ENCODE measurements around the gene RBPJ.
"Not testable (repeated sequence)": the region's sequence is repeated elsewhere in the genome, so short reads cannot be mapped to it uniquely, and the experiment has no call there.

RBPJ gene

DNA sequence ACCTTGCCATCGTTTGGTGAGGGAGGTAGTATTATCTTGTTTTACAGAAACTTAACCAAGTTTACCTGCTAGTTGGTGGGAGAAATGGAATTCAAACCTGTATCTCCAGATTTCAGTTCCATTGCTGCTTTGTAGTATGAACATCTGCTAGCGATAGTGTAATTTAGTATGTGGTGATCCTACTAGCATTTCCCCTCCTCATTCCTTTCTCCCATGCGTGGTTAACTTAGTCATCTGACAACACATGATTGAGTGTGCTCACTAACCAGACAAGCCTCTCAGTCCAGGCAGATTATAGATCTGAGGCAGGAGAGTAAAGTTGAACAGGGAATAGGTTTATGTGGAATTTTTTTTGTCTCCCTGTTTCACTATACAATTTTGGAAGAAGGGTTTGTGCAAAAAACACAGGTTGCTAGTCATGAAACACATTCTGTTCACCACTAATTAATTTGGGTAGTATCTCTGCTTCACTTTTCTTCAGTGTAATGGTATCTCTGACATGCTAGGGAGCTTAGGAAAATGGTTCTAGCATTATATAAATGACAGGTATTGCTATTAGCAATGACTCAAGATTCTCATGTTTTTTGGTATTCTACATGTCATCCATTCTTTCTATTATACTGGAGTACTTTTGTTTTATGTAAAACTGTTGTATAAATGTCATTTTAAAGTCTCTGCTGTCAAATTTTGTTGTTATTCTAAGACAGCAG is 21.7 kb downstream of the RBPJ start:
- peak; percentile 32 to 61 (median 46) for DNase-seq

DNA sequence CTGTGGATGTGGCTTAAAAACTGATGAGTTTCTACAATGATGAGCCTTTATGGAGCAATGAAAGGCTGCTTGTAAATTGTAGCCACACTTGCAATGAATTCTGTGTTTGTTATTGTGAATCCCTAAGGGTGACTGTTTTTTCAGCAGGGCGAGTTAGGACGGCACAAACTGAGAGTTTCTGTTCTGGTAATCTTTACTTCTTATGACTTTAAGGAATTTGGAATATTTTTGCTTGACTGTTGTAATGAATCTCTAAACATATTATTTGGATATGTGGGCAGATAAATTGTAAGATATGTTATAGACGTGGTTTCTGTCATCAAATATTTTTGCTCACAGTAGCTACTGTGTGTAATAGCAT is 22.2 kb downstream of the RBPJ start:
- DNase-seq, result no peak

DNA sequence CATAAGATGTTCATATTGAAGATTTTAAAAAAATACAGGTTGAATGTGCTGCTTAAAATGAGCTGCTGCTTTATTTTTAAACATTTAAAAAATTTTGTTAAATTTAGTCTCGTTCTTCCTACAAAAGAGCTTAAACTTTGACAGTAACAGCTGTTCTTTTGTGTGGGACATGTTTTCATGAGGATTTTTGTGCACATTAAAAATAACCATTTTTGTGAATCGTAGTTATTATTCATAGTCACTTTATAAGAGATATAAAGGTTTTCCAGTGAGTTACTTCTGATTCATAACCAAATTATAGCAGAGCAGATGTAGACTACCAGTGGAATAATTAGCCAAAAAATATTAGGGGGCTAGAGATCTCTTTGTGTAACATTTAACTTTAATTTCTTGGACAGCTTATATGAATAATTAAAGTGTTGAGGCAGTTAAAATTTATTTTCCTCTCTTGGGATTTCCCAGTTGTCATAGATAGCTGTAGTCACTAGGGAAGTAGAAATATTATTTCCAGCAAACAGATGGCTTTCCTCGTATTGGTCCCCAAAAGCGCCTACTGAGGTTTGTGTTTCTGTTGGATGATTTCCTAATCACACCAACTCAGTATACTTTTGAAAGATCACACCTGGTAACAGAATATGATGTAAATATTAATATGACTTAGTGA is 24.2 kb downstream of the RBPJ start:
- peak in 3 of 4 experiments; percentile 23 to 37 (median 30) for DNase-seq

DNA sequence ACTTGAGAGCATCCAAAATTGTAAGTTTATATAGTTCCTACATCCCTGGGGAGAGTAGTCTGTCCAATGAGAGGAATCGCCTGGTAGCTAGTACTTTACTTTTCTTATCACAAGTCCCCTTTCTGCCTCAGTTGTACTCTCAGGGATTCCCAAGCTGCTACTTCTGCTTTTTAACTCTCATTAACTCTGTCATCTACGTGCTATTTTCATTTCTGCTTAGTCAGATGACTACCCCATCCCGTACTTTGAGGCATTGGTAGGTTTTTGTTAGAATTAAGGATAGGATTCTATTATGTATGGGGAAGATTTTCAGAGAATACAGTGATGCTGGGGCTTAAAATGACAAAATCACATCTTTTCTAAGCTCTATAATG is 24.7 kb downstream of the RBPJ start:
- DNase-seq, result peak in 1 of 4 experiments; percentile 22

DNA sequence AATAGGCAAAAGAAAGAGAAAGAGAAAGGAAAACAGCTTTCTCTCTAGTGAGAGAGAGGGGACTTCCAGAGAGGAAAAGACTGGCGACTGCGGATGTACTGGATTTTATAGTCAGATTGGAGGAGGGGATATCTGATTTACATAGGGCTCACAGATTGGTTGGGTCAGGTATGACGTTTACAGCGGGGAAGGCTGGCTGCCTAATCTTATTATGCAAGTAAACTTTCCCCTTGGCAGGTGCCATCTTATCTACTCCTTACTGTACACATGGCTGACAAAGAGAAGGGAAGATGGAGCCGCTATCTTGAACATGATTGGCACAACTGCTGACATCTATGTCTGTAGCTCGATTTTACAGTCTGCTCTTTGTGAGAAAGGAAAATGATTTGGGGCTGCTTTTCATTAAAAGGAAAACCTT is 25.4 kb downstream of the RBPJ start:
- DNase-seq, result no peak

DNA sequence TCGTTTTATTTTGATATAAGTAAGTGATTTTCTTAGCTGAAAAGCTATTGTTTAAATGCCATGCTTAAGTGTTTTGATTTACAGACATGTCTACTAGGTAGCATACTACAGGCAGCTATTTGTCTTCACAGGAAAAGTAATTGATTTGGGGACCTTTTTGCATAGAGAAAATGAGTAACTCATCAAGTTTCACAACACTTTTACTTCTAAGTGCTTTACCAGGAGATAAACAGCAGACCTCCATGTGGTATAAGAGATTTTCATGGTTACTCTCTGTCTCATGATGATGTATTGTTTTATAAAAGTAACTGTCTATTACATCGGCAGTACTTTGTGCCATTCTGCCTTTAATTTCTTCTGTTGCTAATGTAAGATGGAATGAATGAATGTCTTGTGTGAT is 28.7 kb downstream of the RBPJ start:
- DNase-seq, result no peak

DNA sequence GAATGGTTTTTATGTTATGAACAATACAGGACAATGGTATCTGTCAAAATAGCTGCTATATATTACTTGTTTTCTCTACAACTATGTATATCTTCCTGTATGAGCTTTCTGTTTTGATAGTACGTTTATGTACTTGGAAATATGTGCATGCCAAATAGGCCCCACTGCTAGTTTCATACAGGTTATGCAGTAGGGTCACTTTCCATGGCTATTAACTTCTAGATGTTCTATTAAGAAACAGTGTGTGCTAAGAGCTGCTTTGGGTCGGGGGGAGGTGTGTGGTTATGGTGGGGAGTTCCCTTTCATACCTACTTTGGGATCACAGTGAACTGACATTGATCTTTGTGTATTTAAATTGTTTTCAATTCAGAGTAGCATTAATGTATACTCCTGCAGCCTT is 30.9 kb downstream of the RBPJ start:
- DNase-seq, result no peak

DNA sequence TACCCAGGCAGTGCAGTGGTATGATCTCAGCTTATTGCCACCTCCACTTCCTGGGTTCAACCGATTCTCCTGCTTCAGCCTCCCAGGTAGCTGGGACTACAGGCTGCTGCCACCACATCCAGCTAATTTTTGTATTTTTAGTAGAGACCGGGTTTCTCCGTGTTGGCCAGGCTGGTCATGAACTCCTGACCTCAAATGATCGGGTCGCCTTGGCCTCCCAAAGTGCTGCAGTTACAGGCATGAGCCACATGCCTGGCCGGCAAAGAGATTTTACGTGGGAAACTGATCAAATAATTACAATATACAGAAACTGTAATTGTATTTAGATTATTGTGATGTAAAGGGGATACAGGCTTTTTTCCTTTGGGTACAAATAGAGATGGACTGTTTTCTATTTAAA is 33.7 kb downstream of the RBPJ start:
- no peak for DNase-seq

DNA sequence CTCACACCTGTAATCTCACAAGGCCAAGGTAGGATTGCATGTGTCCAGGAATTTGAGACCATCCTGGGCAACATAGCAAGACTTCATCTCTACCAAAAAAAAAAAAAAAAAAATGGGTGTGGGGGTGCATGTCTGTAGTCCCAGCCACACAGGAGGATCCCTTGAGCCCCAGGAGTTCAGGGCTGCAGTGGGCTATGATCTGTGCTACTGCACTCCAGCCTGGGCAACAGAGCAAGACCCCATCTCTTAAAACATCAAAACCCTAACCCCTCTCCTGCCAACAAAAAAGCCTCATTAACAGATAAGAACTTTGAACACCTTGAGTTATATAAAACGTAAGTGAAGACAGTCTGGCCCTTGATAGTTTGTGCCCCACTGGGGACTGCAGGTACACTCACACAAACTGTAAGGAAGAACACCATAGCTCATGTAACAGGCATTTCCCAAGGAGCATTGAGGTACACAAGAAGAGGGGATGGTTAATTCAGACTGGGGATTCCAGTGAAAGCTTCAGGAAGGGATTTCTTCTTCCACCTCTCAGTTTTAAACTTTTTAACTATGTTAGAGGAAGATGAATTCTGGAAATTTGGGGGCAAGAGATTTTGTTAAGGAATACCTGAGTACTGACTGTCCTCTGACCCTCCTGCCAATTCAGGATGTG is 34.7 kb downstream of the RBPJ start:
- DNase-seq, result no peak

DNA sequence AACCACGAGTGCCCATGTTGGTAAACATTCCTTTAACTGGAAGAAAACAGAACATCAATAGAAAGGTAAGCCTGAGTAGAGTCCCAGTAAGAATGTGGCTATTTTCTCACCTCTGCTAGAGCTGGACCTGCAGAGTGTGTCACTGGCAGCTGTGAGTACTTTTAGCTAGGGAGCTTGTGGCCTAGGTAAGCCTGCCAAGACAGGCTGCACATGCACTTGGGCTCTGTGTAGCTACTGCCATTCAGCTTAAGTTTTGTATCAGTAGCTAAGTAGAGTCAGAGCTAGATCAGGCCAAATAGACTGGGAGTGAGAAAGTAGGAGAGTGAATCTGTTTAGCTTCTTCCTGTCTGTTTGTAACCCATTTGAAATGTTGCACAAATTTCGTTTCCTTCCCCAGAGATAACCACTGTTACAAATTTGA is 35.3 kb downstream of the RBPJ start:
- DNase-seq, result peak in 3 of 4 experiments; percentile 5 to 57 (median 29)

DNA sequence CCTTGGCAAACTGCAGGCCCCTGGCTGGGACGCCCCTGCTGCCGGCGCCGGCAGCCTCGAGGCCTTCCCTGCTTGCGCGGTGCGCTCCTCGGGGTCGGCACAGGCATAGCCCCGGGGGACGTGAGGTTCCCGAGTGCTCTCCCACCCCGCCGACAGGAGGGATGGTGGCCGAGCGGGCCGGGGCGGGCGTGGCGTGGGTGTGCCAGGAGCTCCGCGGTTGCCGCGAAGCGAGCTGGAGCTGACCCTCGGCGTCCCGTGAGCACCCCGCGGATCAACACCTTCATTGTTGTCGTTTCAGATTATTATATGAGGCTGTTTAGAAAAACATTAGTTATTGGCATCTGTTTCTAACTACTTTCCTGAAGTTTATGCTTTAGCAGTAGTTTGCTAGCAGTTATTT is 38.7 kb downstream of the RBPJ start:
- DNase-seq, result not testable (repeated sequence)

DNA sequence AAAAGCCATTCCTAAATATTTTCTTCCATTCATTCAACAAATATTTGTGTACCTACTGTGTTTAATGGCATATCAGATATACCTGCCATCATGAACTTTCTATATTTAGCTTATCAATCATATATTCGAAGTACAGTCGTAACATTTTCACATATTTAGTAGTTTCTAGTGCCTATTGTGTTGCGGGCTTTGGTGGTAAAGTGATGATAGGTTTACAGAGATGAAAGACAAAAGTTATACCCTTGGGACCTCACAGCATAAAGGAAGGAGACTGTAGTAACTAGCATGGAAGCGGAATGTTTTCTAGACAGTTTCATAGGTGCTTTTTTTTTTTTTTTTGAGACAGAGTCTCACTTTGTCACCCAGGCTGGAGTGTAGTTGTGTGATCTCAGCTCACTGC is 39.5 kb downstream of the RBPJ start:
- no peak for DNase-seq

DNA sequence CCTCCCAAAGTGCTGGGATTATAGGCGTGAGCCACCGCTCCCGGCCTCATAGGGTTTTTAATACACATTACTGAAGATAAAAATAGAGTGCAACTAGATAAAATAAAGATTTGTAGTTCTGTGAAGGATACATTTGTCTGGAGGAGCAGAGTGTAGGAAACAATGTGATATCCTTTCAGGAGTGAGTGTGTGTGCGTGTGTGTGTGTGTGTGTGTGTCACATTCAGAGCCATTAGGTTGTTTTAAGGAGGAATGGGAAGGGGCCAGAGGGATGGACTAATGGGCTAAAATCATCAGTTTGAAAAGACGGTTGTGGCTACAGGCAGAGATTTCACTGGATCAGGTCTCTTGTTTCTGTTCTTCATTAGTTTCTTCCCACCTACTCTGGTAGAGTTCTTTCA is 40.0 kb downstream of the RBPJ start:
- no peak for DNase-seq

DNA sequence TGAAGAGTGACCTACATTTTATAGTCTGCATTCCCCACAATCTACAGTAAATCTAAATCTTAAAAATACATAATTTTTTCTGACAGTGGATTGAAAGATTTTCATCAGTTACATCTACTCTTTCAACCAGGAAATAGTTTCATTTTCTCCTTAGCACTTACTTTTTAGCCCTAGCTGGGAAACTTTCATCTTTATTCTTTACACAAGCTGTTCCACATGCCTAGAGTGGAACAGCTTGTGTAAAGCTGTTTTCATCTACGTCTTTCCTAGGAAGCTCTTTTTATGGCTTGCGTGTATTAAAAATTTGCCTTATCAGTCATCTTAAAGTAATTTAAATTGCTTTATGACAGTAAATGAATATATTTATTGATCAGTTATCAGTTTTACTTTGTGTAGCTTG is 40.5 kb downstream of the RBPJ start:
- DNase-seq, result no peak

DNA sequence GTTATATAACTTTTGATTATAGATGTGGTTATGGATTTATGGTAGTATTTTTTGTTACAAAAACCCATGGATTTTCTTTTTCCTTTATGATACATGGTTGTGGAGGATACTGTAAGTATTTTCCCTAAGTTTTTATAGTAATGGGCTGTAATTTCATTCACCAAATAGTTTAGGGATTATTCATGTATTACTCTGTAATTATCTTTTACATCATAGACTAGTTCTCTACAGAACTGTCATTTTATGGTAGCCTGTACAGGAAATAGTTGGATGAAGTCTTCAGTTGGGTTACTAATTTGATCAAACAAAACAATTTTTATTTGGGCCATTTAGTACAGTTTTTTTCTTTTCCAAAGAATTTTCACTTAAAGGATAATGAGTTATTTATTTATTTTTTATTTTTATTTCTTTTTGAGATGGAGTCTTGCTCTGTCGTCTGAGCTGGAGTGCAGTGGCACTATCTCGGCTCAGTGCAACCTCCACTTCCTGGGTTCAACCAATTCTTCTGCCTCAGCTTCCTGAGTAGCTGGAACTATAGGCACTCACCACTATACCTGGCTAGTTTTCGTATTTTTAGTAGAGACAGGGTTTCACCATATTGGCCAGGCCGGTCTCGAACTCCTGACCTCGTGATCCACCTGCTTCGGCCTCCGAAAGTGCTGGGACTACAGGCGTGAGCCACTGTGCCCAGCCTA is 42.1 kb downstream of the RBPJ start:
- no peak for DNase-seq

DNA sequence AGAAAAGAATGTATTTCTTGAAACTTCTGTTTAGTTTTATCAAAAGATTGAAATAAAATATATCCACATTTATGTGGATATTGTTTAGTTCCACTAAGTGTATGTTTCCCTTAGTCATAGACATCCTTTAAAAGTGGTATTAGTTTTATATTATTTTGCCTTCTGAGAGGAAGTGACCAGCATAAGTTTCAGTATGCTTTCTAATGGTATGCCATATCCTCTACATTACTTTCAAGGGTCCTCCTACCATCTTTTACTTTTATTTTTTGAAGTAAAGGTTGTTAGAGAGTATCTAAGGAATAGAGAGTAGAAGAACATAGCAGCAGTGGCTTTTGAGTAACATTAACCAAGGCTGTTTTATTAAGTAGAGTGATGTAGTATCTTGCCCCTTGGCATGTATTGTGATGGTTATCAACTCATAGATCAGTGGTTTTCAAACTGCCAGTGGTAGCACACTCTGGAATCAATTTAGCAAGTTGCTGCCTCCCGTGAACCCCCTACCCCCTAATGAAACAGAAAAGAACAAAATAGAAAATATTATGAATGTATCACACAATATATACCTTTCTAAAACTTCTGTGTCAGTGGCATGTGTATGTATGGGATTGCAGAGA is 44.8 kb downstream of the RBPJ start:
- DNase-seq, result no peak

DNA sequence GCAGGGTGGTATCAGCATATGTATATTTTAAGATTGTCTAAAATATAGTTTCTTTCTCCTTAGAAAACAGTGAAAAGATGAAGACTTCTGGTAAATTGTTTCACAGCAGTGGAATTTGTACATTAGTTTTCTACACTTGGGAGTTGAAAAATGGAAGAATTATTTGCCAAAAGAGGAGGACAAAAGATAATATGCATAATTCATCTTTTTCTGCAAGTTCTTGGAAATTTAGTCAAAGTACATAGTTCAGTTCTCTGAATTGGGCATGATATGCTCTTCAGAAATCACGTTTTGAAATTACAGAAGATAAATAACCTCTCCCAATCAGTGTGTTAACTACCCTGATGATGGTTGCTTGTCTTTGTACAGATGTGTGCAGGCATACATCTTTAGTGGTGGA is 47.0 kb downstream of the RBPJ start:
- no peak for DNase-seq

DNA sequence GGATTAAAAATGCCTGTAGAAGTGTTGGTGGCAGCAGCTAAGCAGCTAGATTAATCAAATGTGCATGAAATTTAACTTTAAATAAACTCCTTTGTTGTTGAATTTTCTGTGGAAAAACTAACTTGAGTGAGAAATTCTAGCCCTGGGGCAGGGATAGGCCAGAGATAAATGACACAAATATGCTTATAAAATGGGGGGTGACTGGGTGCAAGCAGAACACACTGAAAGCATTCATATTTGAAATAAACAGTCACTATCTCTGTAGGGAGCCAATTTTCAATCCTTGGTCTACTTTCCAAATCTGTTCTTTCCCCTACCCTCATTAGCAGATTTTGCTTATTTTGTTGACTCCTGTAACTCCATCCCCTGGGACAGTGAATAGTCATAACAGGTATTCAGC is 47.9 kb downstream of the RBPJ start:
- DNase-seq, result no peak

DNA sequence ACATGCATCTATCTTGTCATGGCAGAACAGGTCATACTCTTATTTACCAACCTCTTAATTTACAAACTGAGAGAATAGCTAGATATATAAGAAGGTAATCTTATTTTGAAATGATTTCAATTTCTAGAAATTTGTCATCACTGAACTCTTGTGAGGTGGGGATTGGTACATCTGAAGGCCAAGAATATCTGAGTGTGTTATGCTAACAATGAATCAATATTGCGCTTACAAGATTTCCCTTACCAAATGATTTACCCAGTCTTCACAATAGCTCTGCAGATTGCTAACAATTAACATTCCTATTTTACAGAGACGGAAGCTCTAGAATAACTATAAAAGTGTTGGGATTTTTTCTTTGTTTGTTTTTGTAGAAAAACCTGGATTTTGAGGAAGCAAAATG is 48.3 kb downstream of the RBPJ start:
- no peak for DNase-seq

DNA sequence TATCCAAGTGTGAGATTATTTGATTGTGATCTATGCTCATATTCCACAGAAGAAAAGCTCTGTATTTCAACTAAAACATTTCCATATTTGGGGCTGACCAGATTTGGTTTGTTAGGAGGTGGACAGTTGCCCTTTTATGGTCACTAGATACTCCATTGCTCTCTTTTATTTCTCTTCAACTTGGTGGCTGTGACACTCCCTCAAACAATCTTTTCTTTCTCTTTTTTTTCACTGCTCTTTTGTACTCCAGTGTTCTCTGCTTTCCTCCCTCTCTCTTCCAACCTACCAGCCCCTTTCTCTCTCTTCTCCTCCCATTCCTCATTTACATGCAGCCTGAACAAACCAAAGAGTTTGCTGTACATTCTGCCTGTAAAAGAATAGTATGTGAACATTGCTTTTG is 48.8 kb downstream of the RBPJ start:
- DNase-seq, result no peak

DNA sequence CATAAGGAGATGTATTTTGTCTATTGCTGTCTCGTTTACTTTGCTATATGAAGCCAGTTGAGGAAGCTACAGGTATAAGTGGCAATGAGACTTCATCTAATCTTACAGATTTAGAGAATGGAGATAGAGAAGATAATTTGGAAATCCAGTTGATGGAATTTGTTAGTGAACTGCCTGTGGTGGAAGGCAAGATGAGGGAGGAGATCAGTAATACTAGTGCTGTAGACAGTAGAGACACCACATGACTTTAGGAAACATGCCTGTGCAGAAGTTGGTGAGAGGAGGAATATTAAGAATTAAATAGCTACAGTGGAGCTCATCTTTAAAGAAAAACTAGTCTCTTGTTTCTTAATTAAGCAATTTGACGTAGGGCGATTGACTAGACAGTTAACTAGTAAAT is 51.3 kb downstream of the RBPJ start:
- DNase-seq, result no peak

DNA sequence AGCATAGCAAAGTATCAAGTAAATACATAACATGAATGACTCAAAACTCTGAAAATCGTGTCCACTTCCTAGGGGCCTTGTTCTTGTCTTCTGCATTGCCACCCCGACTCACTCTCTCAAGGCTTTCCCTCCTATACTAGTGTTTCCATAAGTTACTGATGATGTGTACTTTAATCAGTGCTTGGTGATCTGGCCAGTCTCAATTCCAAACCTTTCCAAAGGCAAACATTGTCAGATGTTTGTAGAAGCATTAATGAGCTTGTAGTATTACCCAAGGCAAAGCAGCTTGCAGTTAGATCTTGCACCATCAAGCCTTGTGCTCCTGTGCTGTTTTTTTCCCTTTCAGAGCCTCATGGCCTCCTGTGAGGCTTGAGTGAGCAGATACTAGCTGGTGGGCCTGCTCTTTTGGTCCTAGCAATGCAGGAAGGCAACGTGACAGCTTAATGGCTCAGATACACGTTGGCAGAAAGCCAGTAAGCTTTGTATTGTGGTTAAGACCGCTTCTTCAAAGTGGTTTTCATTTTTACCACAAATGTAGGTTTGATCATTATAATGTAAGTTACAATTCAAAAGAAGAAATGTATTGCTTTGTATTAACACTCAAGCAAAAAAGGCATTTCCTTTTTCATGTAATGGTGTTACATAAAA is 51.8 kb downstream of the RBPJ start:
- peak; percentile 59 to 86 (median 78) for DNase-seq

DNA sequence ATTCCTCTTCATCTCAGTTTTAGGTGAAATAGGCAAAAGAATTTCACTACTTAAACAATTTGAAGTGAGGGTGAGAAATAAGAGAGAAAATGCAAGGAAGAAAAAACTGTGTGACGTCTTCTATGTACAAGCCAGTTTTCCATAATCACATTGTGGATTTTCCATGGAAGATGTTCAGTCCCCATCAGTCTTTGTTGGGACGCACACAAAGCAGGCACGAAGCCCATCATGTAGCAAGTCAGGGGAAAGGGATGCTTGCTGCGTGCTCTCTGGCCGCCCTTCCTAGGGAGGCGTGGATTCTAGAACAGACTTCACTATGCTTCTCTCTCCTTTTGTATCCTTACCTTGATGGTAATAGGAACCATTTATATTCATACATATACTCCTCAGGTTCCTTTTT is 54.7 kb downstream of the RBPJ start:
- DNase-seq, result no peak
